HPDE6-E6E7 (cell line): ENCODE data around the gene ZNF492.
"Not testable (repeated sequence)": the region's sequence is repeated elsewhere in the genome, so short reads cannot be mapped to it uniquely, and the experiment has no call there.

Source experiments
- DNase-seq: peaks from one replicate; pipeline ENCODE4 v3.0.0; 2011; ENCODE audit warnings: missing footprints; ENCODE audit errors: extremely low spot score

ZNF492 gene

DNA sequence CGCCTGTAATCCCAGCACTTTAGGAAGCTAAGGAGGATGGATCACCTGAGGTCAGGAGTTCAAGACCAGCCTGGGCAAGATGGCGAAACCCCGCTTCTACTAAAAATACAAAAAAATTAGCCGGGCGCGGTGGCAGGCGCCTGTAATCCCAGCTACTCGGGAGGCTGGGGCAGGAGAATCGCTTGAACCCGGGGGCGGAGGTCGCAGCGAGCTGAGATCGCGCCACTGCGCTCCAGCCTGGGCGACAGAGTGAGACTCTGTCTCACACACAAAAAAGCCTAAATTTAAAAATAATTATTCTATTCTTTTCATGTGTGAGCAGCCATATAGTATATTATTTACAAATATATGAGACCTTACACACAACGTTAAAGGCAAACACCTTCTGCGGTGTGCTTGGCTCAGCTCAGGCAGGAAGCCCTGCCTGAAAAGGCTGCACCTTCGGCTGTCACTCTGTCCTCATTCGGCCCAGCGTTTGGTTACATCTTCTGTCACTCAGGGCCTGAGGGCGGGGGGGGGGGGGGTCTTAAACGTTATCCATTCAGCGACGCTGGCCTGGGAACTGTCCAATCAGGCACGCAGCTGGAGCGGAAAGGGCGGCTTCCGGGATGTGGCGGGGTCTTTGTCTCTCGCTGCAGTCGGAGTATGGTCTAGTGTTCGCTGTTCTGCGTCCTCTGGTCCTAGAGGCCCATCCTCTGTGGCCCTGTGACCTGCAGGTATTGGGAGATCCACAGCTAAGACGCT lies at the start of gene ZNF492:
Gene ZNF492 (plus strand): TSS at position 619 of the 744 bp plus-strand sequence. CDS start 19,076 bp downstream, outside the sequence.
- DNase-seq, result not testable (repeated sequence)

DNA sequence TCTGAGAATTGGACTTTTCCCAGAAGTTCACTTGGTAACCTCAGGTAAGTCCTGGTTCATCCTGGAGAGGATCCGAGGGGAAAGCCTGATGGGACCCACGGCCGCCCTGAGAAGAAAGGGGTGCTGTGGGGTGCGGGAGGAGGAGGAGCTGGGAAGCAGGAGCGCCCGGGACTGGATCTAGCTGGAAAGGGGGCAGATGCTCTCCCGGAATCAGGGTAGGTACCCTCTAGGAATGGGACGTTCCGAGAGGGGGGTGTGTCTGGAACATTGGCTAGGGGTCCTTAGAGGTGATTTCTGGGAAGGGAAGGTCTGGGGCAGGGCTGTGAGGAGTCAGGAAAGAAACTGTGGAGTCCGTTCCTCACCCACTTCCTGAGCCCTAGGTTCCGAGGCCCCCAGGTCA lies 38.7 kb upstream of the ZNF492 start:
- no peak for DNase-seq

- DNase-seq, result no peak
Observed at GRCh38 chr19:22595918-22596341, 38.2 kb upstream of the ZNF492 start.

GRCh38 chr19:22600690-22601648 lies 33.2 kb upstream of the ZNF492 start:
- DNase-seq, result no peak

DNA sequence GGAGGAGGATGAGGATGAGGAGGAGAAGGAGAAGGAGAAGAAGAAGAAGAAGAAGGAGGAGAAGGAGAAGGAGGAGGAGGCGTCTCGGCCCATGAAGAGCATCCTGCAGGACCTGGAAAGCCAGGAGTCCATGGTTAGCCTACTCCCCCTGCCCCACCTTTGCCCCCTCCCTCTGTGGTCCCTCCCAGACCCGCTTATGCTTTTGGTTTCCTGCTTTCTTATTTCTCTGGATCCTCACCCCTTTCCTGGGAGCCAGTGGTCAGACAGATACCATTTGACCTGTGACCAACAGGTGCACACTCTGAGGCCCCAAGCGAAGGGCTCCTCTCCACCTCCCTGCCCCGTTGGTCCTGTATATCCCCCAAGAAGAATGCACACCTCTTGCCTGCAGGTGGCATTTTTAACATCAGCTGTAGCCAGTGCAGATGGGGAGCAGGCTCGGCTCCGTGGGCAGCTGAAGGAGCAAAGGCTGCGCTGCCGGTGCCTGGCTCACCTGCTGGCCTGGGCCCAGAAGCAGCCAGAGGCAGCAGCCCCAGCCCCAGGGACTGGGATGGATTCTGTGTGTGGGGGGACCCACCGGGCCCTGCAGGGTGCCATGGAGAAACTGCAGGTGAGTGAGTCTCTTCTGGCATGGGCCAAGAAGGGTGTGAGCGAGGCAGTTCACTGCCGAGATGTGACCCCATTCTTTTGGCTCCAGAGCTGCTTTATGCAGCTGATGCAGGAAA lies 32.1 kb upstream of the ZNF492 start:
- no peak for DNase-seq

DNA sequence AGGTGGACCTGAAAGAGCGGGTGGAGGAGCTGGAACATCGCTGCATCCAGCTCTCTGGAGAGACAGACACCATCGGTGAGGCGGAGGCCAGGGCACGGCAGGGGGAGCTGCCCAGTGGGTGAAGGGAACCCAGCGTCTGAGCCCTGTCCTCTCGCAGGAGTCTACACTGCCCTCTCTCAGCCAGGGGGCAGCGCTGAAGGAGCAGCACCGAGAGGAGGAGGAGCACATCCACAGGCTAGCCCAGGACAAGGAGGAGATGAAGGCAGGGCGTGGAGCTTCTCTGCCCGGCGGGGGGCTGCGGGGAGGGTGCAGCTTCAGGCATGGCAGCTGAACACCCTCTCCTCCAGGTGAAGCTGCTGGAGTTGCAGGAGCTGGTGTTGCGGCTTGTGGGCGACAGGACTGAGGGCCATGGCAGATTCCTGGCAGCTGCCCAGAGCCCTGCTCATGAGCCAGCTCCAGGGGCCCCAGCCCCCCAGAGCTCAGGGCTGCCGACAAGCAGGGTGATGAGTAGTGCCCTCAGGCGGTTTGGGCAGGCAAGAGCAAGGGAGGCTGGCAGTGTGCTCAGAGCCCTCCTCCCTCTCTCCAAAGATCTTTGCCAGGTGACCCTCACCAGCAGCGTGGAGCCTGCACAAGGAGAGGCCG lies 31.4 kb upstream of the ZNF492 start:
- DNase-seq, result no peak

- no peak for DNase-seq
Observed at GRCh38 chr19:22603518-22604440, 30.3 kb upstream of the ZNF492 start.

GRCh38 chr19:22604571-22605274 lies 29.4 kb upstream of the ZNF492 start:
- DNase-seq, result no peak

GRCh38 chr19:22605275-22606211 lies 28.6 kb upstream of the ZNF492 start:
- DNase-seq, result no peak

DNA sequence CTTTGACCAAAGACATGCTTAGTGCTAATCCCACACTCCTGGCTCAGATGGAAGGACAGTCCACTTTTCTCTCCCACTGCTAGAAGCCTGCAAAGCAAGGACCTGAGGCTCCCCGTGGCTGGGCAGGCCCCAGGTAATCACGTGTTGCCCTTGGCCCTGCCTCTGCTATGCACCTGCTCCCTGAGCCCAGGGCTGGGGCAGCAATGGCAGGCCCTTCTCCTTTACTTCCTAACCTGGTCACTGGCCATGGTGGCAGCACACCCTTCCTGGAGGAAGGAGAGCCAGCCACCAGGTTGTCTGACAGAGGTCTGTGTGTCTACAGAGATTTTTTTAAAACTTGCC lies 27.9 kb upstream of the ZNF492 start:
- no peak for DNase-seq

GRCh38 chr19:22606954-22607652 lies 27.0 kb upstream of the ZNF492 start:
- DNase-seq, result no peak

- DNase-seq, result no peak
Observed at GRCh38 chr19:22607653-22608430, 26.3 kb upstream of the ZNF492 start.

- no peak for DNase-seq
Observed at GRCh38 chr19:22608441-22608840, 25.7 kb upstream of the ZNF492 start.

GRCh38 chr19:22609630-22610029 lies 24.5 kb upstream of the ZNF492 start:
- no peak for DNase-seq

- DNase-seq, result no peak
Observed at GRCh38 chr19:22610121-22610520, 24.0 kb upstream of the ZNF492 start.

DNA sequence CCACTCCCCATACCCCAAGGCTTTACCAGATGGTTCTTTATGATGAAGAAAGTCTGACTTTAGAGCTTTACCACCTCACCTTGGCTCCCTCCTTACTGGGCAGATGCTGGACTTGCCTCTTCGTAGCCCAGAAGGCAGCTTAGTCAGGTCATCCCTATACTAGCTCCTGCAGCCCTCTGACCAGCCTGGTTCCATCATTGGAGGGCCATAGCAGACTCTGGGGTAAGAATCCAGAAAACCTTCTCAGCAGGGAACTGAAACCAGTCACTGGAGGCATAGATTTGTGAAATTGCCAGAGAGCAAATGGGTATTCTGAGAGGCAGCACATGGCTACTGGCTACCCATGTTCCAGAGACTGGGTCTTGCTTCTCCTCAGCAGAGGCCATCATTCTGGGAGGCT lies 21.8 kb upstream of the ZNF492 start:
- no peak for DNase-seq

- DNase-seq, result no peak
Observed at GRCh38 chr19:22616659-22617058, 17.5 kb upstream of the ZNF492 start.
